Ascending aorta (tissue), 2 donors: ENCODE results near the gene TMEM135. TPM values are rescaled to one million over a fixed set of nuclear protein-coding genes. Genes with fewer than 3 reads are reported as not detected.
A peak's percentile ranks its signal among the peaks of the same experiment; 100 is the strongest.

Source experiments
- DNase-seq, 2 donors: peaks; one replicate each; pipeline ENCODE4 v3.0.0-alpha.2; 2019; ENCODE audit warnings: low spot score in 2 of 2
- H3K27ac ChIP-seq, 2 donors: fragments of 200-600 bp; sonication (generic); one replicate each; pipeline ENCODE4 v1.5.1; 2016 to 2017; ENCODE audit warnings: mild to moderate bottlenecking in 1 of 2
- H3K27me3 ChIP-seq: fragments of 200-600 bp; sonication (generic); one replicate; pipeline ENCODE4 v1.5.1; 2017
- H3K36me3 ChIP-seq, 2 donors: fragments of 200-600 bp; sonication (generic); one replicate each; pipeline ENCODE4 v1.5.1; 2016
- H3K4me1 ChIP-seq, 2 donors: fragments of 200-600 bp; sonication (generic); one replicate each; pipeline ENCODE4 v1.5.1; 2016 to 2017; ENCODE audit warnings: mild to moderate bottlenecking in 1 of 2
- H3K4me3 ChIP-seq, 2 donors: fragments of 200-600 bp; sonication (generic); one replicate each; pipeline ENCODE4 v1.5.1; 2016 to 2017; ENCODE audit warnings: mild to moderate bottlenecking in 1 of 2
- H3K9me3 ChIP-seq, 2 donors: fragments of 200-600 bp; sonication (generic); one replicate each; pipeline ENCODE4 v1.5.1; 2016
- intact Hi-C: fragments of 100-400 bp; cut with DNase I; formaldehyde crosslinking; loops from one replicate; pipeline ENCODE4 v1.15.1; 2023
- total RNA-seq: library from RNA; depleted of rRNA; stranded (reverse); fragments of >200 nt; gene quantifications from one replicate; pipeline ENCODE4 v1.1.0, GENCODE V29; 2016
- TF ChIP-seq, protein P1 (sequence below), 3 experiments: fragments of 200-600 bp in 2 of 3; fragments of 450-650 bp in 1 of 3; sonication (generic) in 2 of 3; IDR thresholded peaks; one replicate each; pipeline ENCODE4 v1.5.1; 2016 to 2019; ENCODE audit warnings: antibody characterized with exemption in 3 of 3, mild to moderate bottlenecking in 1 of 3, moderate library complexity in 1 of 3

TMEM135 gene
- total RNA-seq, 1 donor from 2014 or later = 18.4 TPM

DNA sequence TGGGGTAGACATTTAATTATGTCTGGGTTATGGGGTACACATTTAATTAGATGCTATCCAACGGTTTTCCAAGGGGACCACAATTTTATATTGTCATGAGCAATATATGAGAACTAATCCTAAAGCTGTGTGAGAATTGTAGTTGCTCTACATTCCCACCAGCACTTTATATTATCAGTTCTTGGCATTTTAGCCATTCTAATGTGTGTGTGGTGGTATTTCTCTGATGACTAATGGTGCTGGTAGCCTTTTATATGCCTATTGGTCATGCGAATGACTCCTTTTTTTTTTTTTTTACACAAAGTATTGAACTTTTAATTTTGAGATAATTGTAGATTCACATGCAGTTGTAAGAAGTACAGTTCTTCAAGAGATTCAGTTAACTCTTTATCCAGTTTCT lies 26.2 kb downstream of the TMEM135 start:
- Histone ChIP-seq H3K36me3 (no peaks in the 10 kb centered on the region), H3K4me3 (no peak overlapping the region), H3K4me1 (peaks cover 0 to 3% of the 10 kb centered on the region in 2 donors), H3K27ac (peak overlapping the region in 1 of 2 donors; percentile 18), H3K9me3 (no peaks in the 10 kb centered on the region), H3K27me3 (no peaks in the 10 kb centered on the region)
- DNase-seq = no peak
- TF ChIP-seq, protein P1, sequence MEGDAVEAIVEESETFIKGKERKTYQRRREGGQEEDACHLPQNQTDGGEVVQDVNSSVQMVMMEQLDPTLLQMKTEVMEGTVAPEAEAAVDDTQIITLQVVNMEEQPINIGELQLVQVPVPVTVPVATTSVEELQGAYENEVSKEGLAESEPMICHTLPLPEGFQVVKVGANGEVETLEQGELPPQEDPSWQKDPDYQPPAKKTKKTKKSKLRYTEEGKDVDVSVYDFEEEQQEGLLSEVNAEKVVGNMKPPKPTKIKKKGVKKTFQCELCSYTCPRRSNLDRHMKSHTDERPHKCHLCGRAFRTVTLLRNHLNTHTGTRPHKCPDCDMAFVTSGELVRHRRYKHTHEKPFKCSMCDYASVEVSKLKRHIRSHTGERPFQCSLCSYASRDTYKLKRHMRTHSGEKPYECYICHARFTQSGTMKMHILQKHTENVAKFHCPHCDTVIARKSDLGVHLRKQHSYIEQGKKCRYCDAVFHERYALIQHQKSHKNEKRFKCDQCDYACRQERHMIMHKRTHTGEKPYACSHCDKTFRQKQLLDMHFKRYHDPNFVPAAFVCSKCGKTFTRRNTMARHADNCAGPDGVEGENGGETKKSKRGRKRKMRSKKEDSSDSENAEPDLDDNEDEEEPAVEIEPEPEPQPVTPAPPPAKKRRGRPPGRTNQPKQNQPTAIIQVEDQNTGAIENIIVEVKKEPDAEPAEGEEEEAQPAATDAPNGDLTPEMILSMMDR (IDR thresholded peaks at IDR 0.05) = no peak
- intact Hi-C loops = no loop called here

DNA sequence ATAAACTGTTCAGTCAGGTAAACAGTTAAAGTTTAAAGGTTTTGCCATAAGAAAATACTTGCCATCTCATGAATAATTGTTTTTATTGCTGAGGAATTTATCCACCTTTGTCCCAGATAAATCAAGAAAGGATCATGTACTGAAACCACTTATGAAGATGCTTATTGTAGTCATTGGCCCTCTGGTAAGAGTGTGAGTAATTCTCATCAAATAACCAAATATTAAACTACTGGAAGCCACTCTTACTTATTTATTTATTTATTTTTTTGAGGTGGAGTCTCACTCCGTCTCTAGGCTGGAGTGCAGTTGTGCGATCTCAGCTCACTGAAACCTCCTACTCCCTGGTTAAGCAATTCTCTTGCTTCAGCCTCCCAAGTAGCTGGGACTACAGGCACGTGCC lies 35.1 kb downstream of the TMEM135 start:
- Histone ChIP-seq H3K27me3 (no peaks in the 10 kb centered on the region), H3K27ac (no peak overlapping the region), H3K4me3 (no peak overlapping the region), H3K36me3 (peaks cover 19 to 65% of the 10 kb centered on the region in 2 donors), H3K4me1 (no peaks in the 10 kb centered on the region), H3K9me3 (peaks cover 0 to 10% of the 10 kb centered on the region in 2 donors)
- intact Hi-C loops = no loop called here
- TF ChIP-seq, protein P1 (IDR thresholded peaks at IDR 0.05) = no peak
- no peak for DNase-seq

DNA sequence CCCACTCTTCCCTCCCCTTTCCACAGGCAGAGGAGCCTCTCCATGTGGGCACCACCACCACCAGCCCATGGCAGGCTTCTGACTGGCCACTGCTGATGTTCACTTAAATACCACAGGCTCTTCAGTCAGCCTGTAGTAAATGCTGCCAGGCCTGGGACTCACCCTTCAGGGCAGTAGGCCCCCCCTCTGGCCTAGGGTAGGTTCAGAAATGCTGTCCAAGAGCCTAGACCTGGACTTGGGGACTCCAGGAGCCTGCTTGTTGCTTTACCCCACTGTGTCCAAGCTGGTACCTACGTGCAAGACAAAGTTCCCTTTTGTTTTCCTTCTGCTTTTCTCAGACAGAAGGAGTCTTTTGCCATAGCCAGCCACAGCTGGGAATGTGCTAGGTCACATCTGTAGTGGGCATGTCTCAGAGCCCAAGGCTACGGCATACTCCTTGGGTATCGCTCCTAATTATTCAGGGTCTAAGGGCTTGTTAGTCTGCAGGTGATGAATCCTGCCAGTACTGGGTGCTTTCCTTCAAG lies 38.6 kb downstream of the TMEM135 start:
- Histone ChIP-seq H3K27me3 (no peaks in the 10 kb centered on the region), H3K4me3 (no peak overlapping the region), H3K27ac (no peak overlapping the region), H3K9me3 (peaks cover 0 to 12% of the 10 kb centered on the region in 2 donors), H3K36me3 (peaks cover 19 to 54% of the 10 kb centered on the region in 2 donors), H3K4me1 (no peaks in the 10 kb centered on the region)
- TF ChIP-seq, protein P1 (IDR thresholded peaks at IDR 0.05) = no peak
- no peak for DNase-seq
- intact Hi-C loops = no loop called here

DNA sequence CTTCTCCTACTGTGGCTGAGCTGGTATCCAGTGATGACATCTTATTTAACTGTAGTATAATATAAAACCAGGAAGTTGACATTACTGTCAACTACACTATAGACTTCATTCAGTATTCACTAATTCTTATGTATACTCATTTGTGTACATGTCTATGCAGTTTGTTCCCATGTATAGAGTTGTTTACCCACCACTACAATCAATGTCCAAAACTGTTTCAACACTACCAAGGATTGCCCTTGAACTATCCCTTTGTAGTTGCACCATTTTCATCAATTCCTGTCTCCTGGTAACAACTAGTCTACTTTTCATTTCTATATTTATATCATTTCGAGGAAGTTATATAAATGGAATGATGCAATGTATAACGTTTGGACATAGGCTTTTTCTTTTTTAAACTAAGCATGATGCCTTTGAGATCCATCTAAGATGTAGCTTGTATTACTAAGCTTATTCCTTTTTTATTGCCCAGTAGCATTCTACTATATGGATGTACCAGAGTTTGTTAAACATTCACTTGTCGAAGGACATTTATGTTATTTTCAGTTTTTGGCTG lies 39.2 kb downstream of the TMEM135 start:
- Histone ChIP-seq H3K4me1 (no peaks in the 10 kb centered on the region), H3K4me3 (no peak overlapping the region), H3K36me3 (peaks cover 19 to 50% of the 10 kb centered on the region in 2 donors), H3K27ac (no peak overlapping the region), H3K27me3 (no peaks in the 10 kb centered on the region), H3K9me3 (peaks cover 0 to 12% of the 10 kb centered on the region in 2 donors)
- no peak for DNase-seq
- TF ChIP-seq, protein P1 (IDR thresholded peaks at IDR 0.05) = no peak
- intact Hi-C loops = no loop called here

DNA sequence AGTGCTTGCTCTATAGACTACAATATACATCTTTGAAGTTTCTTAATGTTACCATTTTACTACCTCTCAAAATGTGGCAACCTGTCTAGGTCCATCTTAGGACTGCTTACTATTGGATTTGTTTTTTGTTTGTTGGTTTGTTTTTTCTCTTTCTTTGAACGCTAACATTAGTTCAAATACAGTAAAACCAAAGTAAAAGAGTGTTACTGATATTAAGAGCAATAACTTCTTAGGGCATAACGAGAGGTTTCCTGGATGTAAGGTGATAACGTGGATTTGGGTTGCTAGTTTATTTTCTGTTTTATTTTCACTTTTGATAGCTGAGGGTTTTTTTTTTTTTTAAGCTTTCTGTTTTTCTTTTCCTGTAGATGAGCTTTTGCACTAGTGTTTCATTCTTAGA lies 43.6 kb downstream of the TMEM135 start:
- no peak for DNase-seq
- Histone ChIP-seq H3K4me3 (no peak overlapping the region), H3K9me3 (peaks cover 0 to 12% of the 10 kb centered on the region in 2 donors), H3K27me3 (no peaks in the 10 kb centered on the region), H3K27ac (no peak overlapping the region), H3K36me3 (peaks cover 11 to 22% of the 10 kb centered on the region in 2 donors), H3K4me1 (no peaks in the 10 kb centered on the region)
- intact Hi-C loops = no loop called here
- TF ChIP-seq, protein P1 (IDR thresholded peaks at IDR 0.05) = no peak
